PC-3 (cell line): ENCODE results near the gene DRD2. TPM values are rescaled to one million over a fixed set of nuclear protein-coding genes. Genes with fewer than 3 reads are reported as not detected.

Experiments
- ATAC-seq: fragments of 200-7000 bp; cut with Tn5 transposase; 2 replicates; pipeline ENCODE4 v1.9.1; 2020; ENCODE audit warnings: mild to moderate bottlenecking, moderate library complexity
- BruUV-seq: library from RNA; stranded (reverse); fragments of 400-500 nt; replicated peaks from 2 replicates; lab custom pipeline; 2021; lab: Mats Ljungman, UMichigan
- CTCF ChIA-PET: fragments of 300-600 bp; sonication (Branson Sonifier 250); formaldehyde crosslinking; loops from one replicate; lab custom pipeline; 2022; ENCODE audit warnings: antibody characterized with exemption; lab: Charles Lee
- POLR2A ChIA-PET: fragments of 300-600 bp; sonication (Branson Sonifier 250); formaldehyde crosslinking; loops from one replicate; lab custom pipeline; 2022; ENCODE audit warnings: antibody characterized with exemption; ENCODE audit not compliant: unreplicated experiment; lab: Charles Lee
- DNase-seq: peaks from one replicate; pipeline ENCODE4 v3.0.0-alpha.2; 2015
- H2AFZ ChIP-seq: fragments of 300-600 bp; sonication (generic); 2 replicates; pipeline ENCODE4 v1.6.0; 2016; ENCODE audit warnings: antibody characterized with exemption, low read length
- H3F3A ChIP-seq: fragments of 300-600 bp; sonication (generic); one replicate; pipeline ENCODE4 v1.6.0; 2017; ENCODE audit warnings: antibody characterized with exemption, low read length, control low read depth, mild to moderate bottlenecking; ENCODE audit not compliant: unreplicated experiment
- H3K27ac ChIP-seq: fragments of 300-600 bp; sonication (generic); 2 replicates; pipeline ENCODE4 v1.5.1; 2016; ENCODE audit warnings: mild to moderate bottlenecking, low read length
- H3K27me3 ChIP-seq: fragments of 300-600 bp; sonication (generic); 2 replicates; pipeline ENCODE4 v1.6.1; 2016; ENCODE audit warnings: low read length, mixed read lengths
- H3K36me3 ChIP-seq: fragments of 300-600 bp; sonication (generic); 2 replicates; pipeline ENCODE4 v1.6.1; 2016; ENCODE audit warnings: low read depth, mixed run types, low read length, mixed read lengths
- H3K4me1 ChIP-seq: fragments of 300-600 bp; sonication (generic); 2 replicates; pipeline ENCODE4 v1.5.1; 2016; ENCODE audit warnings: low read length; ENCODE audit not compliant: insufficient read depth
- H3K4me2 ChIP-seq: fragments of 300-600 bp; sonication (generic); 2 replicates; pipeline ENCODE4 v1.6.0; 2016; ENCODE audit warnings: low read length
- H3K4me3 ChIP-seq: fragments of 300-600 bp; sonication (generic); 2 replicates; pipeline ENCODE4 v1.5.1; 2016; ENCODE audit warnings: mild to moderate bottlenecking, low read length, mixed read lengths
- H3K79me2 ChIP-seq: fragments of 300-600 bp; sonication (generic); 2 replicates; pipeline ENCODE4 v1.6.1; 2017; ENCODE audit warnings: low read length, mixed read lengths
- H3K9ac ChIP-seq: fragments of 300-600 bp; sonication (generic); 2 replicates; pipeline ENCODE4 v1.6.0; 2016; ENCODE audit warnings: mild to moderate bottlenecking, low read length
- H3K9me2 ChIP-seq: fragments of 300-600 bp; sonication (generic); replicated peaks from 2 replicates; pipeline ENCODE4 v1.6.1; 2016; ENCODE audit warnings: mixed run types, low read length, mixed read lengths
- H3K9me3 ChIP-seq: fragments of 300-600 bp; sonication (generic); 2 replicates; pipeline ENCODE4 v1.6.1; 2016; ENCODE audit warnings: low read length, mixed read lengths
- H4K20me1 ChIP-seq: fragments of 300-600 bp; sonication (generic); 2 replicates; pipeline ENCODE4 v1.6.1; 2016; ENCODE audit warnings: low read length, mixed read lengths
- EZH2 ChIP-seq: fragments of 300-600 bp; sonication (generic); IDR thresholded peaks from one replicate; pipeline ENCODE4 v1.6.1; 2017; ENCODE audit warnings: antibody characterized with exemption, mild to moderate bottlenecking, low read length; ENCODE audit not compliant: unreplicated experiment
- EZH2phosphoT487 ChIP-seq: fragments of 300-600 bp; sonication (generic); IDR thresholded peaks from 2 replicates; pipeline ENCODE4 v1.6.1; 2018; ENCODE audit warnings: mild to moderate bottlenecking, antibody characterized with exemption, low read length, borderline replicate concordance
- intact Hi-C: fragments of 100-400 bp; cut with micrococcal nuclease; formaldehyde crosslinking; loops from 2 replicates; pipeline ENCODE4 v1.9.0; 2023
- total RNA-seq: library from RNA; depleted of rRNA; stranded (reverse); fragments of >200 nt; gene quantifications from 2 replicates; pipeline ENCODE4 v1.2.3, GENCODE V29; 2014
- TF ChIP-seq, protein P1 (sequence below): fragments of 300-600 bp; sonication (generic); conservative IDR thresholded peaks from 2 replicates; pipeline ENCODE4 v1.5.1; 2017; ENCODE audit warnings: antibody characterized with exemption, low read depth, mild to moderate bottlenecking, low read length

The DRD2 gene
- total RNA-seq, 1 experiment from 2014 or later = not detected

DNA sequence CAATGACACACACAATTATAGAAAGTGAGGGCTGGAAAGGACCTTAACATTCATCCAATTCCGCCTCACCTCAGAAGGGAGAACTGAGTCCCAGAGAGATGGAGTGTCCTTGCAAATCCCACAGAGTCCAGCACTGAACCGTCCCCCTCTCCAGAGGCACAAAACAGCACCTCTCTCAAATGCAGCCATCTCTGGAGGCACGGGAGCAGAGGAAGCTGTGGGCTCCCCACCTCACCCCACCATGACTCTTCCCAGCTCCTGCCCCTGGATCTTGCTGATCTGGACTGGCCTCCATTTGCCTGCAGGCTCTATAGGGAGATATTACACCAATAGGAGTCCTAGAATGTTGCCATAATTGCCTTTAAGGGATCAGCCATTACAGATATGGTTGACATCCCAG, 1.4 kb upstream of the DRD2 start:
- no peak overlapping the region for H2AFZ ChIP-seq
- no peaks in the 10 kb centered on the region for H3K79me2 ChIP-seq
- no peaks in the 10 kb centered on the region for H3K9me2 ChIP-seq
- no peak for DNase-seq
- CTCF ChIA-PET = no interaction called here
- H3K4me1 ChIP-seq = peaks cover 4% of the 10 kb centered on the region; the same call in 1 of the 2 replicates
- no peak overlapping the region for H3K4me2 ChIP-seq
- no peak overlapping the region for H3K9ac ChIP-seq
- H3K27me3 ChIP-seq = peaks cover 91% of the 10 kb centered on the region
- no peak overlapping the region for H3K4me3 ChIP-seq
- H3K27ac ChIP-seq = no peak overlapping the region
- POLR2A ChIA-PET = no interaction called here
- TF ChIP-seq EZH2phosphoT487 (no peak), EZH2 (no peak)
- TF ChIP-seq, protein P1, sequence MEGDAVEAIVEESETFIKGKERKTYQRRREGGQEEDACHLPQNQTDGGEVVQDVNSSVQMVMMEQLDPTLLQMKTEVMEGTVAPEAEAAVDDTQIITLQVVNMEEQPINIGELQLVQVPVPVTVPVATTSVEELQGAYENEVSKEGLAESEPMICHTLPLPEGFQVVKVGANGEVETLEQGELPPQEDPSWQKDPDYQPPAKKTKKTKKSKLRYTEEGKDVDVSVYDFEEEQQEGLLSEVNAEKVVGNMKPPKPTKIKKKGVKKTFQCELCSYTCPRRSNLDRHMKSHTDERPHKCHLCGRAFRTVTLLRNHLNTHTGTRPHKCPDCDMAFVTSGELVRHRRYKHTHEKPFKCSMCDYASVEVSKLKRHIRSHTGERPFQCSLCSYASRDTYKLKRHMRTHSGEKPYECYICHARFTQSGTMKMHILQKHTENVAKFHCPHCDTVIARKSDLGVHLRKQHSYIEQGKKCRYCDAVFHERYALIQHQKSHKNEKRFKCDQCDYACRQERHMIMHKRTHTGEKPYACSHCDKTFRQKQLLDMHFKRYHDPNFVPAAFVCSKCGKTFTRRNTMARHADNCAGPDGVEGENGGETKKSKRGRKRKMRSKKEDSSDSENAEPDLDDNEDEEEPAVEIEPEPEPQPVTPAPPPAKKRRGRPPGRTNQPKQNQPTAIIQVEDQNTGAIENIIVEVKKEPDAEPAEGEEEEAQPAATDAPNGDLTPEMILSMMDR = no peak
- no peaks in the 10 kb centered on the region for H4K20me1 ChIP-seq
- intact Hi-C loops = no loop called here
- no TSS peak for BruUV-seq
- H3K36me3 ChIP-seq = no peaks in the 10 kb centered on the region
- no peak for ATAC-seq
- no peaks in the 10 kb centered on the region for H3F3A ChIP-seq
- H3K9me3 ChIP-seq = no peaks in the 10 kb centered on the region

DNA sequence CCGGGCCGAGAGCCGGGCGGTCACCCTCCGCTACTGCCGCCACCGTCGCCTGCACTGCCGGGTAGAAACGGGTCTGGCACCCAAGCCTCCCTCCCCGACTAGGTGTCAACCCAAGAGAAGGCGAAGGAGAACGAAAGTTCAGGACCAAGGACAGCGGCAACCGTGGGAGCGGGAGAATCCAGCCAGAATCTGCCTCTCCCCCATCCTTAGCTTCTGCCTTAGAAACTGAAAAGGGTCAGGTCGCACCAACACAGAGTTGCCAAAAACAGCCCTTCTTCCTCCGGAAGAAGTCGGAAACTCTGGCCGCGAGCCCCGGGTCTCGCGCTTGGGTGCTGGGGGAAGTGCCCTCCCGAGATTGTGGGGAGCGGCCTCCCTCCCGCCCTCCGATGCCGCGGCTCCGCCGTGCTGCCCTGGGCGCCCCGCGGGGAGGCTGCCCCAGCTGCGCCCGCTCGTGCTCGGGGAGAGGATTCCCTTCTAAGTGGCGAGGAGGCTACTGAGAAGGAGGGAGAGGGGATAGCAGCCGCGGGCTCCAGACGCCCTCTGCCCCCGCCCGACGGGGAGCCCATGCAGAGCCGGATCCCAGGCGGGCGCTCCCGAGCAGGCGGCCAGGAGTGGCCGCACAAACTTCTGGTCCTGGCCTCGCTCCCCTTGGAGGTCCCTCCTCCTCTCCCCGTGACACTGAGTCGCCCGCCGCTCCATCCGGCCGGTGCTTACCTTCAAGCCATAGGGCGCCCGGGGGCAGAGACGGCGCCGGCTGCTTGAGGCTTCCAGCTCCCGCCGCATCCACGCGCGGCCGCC, 637 bp downstream of the DRD2 start:
- H3K9me2 ChIP-seq = no peaks in the 10 kb centered on the region
- peak overlapping the region; percentile 71 for H3K4me2 ChIP-seq
- H3K27ac ChIP-seq = no peak overlapping the region
- no peak overlapping the region for H3K9ac ChIP-seq
- ATAC-seq (peak; percentile 85), DNase-seq (peak; percentile 93)
- H3F3A ChIP-seq = no peaks in the 10 kb centered on the region
- BruUV-seq = no TSS peak
- no peaks in the 10 kb centered on the region for H4K20me1 ChIP-seq
- H3K4me3 ChIP-seq = peak overlapping the region; percentile 27; the same call in 1 of the 2 replicates
- CTCF ChIA-PET = no interaction called here
- H3K36me3 ChIP-seq = no peaks in the 10 kb centered on the region
- H3K27me3 ChIP-seq = peaks cover 79% of the 10 kb centered on the region
- H2AFZ ChIP-seq = no peak overlapping the region
- peaks cover 4% of the 10 kb centered on the region; the same call in 1 of the 2 replicates for H3K4me1 ChIP-seq
- peak; percentile 58; the same call in 1 of the 2 replicates for TF ChIP-seq EZH2phosphoT487
- peak; percentile 99 for TF ChIP-seq EZH2
- TF ChIP-seq, protein P1 = no peak
- no peaks in the 10 kb centered on the region for H3K79me2 ChIP-seq
- intact Hi-C loops = no loop called here
- no peaks in the 10 kb centered on the region for H3K9me3 ChIP-seq
- POLR2A ChIA-PET = no interaction called here

DNA sequence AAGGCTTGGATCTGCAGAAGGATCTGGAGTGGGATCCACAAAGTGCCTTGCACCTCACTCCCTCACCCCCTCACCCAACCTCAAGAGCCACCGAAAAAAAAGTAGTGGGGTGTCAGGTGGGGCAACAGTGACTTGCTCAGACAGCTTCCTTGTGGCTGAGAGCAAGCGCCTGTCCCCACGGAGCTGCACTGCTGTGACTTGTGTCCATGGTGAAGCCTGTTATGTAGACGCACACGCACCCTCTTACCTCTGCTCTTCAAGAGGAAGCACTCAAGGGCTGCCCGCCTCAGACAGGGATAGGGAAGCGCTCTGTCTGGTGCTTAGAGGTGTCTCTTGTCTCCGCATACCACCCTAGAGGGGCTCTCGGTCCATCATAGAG, 1.2 kb downstream of the DRD2 start:
- BruUV-seq = no TSS peak
- no peaks in the 10 kb centered on the region for H4K20me1 ChIP-seq
- intact Hi-C loops = no loop called here
- TF ChIP-seq EZH2phosphoT487 = no peak
- TF ChIP-seq, protein P1 = no peak
- TF ChIP-seq EZH2 = no peak
- no peaks in the 10 kb centered on the region for H3K9me2 ChIP-seq
- H3K27me3 ChIP-seq = peaks cover 74% of the 10 kb centered on the region
- H3K36me3 ChIP-seq = no peaks in the 10 kb centered on the region
- ChIA-PET POLR2A (no interaction called here), CTCF (no interaction called here)
- H3K4me3 ChIP-seq = no peak overlapping the region
- H3F3A ChIP-seq = no peaks in the 10 kb centered on the region
- no peak overlapping the region for H3K27ac ChIP-seq
- H3K9ac ChIP-seq = no peak overlapping the region
- DNase-seq (no peak), ATAC-seq (no peak)
- H2AFZ ChIP-seq = no peak overlapping the region
- no peaks in the 10 kb centered on the region for H3K9me3 ChIP-seq
- peaks cover 4% of the 10 kb centered on the region; the same call in 1 of the 2 replicates for H3K4me1 ChIP-seq
- no peak overlapping the region for H3K4me2 ChIP-seq
- no peaks in the 10 kb centered on the region for H3K79me2 ChIP-seq
